Stimulated activated CD8-positive, alpha-beta memory T cell treated with anti-CD3 and anti-CD28 coated beads, Interleukin-4, amount 100 ng/mL, for 1 hour (primary cell): ENCODE data around the gene KPNA3.

Experiments
- DNase-seq, 2 donors: peaks; one replicate each; pipeline ENCODE4 v3.0.0-alpha.2; 2020; ENCODE audit warnings: low read depth in 2 of 2, low spot score in 1 of 2

KPNA3 gene

GRCh38 chr13:49683489-49683888 is 109.0 kb downstream of the KPNA3 start:
- no peak for DNase-seq

DNA sequence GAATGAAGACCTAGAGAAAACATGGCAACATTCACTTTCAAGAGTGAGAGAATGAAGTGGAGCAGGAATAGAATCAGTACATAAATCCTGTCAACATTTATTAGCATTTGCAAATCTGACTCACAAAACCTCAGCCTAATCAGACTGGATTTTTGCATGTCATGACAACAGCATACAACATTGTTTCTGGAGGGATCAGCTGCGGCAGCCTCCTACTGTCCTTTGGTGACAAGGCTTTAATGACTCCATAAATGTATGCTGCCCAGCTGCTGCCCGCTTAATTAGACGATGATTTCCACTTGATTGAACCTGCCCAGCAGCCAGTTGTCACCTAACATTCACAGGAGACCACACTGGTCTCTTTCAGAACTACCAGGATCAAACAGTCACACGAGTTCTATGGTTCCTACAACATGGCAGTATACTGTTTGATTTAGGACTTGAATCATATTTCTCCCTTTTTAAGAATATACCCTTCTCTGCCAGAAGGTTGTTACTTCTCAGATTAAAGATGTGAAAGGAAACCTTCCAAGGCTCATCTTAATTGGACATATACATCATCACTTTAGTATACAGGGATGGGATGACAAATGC is 110.5 kb downstream of the KPNA3 start:
- no peak for DNase-seq

GRCh38 chr13:49679246-49679645 is 113.2 kb downstream of the KPNA3 start:
- DNase-seq = no peak

GRCh38 chr13:49678191-49678914 is 114.1 kb downstream of the KPNA3 start:
- no peak for DNase-seq

DNA sequence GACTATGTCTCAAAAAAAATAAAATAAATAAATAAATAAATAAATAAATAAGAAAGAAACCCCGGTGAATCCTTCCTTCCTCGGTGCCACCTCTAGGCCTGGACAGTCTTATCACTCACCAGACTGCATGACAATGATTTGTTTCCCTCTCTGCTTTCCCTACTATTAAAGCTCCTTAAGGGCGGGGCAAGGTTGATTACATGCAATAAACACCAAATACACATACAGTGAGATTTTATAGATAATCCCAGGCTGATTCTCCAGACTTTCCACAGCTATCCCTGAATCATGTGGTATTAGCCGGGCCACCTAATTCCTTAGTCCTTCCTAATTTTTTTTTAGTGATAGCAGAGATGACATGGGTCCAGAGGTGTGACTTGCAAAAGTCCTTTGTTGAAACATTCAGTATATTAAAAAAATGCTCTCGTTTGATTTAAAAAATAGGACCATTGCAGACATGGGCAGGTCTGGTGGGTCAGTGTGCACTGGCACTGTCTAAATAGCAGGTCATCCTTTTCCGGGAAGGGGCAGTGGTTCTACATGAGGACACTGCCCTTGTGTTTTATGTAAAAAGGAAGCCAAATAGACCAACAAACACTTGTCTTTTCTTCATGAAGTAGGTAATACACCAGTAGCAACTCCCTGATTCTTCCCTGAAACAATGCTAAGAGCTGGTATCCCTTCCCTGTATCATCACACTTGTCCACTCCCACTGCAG is 115.7 kb downstream of the KPNA3 start:
- DNase-seq = no peak

DNA sequence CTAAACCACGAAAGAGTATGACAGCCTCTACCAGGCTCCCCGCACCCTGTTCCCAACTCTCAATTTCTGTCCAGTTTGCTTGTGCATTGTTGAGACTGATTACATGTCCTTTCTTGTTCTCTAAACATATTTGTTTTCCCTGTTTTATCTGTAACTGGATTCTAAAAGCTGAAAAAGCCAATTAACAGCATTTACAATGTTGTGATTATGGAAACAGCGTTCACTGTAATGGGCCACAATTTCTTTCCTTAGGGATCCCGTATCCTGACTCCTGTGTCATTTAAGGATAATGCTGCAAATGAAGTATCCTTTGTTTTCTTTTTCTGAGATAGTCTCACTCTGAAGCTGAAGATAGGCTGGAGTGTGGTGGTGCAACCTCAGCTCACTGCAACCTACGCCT is 121.7 kb downstream of the KPNA3 start:
- DNase-seq = no peak

DNA sequence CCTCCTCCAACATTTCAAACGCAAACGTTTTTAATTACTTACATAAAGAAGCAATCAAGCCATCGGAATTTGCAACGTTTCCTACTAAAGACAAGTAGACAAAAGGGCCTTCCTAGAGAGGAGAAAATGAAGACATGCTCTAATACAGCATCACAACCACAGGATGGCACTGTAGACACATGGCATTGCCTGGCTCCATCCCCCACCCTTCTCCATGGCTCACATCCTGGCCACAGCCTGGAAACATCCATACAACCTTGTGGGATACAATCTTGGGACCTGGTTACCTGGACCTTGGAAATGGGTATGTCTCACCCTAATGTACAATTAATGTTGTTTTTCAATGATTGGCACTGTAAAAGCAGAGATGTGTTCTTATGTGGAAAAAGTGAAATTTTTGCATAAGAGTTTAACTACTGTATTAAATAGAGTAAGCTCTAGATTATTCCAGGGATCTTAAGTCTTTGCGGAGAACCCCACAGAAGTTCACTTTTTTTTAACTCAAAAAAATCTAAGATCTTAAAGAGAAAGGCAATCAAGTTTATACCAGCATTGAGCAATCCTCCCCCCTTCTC is 122.7 kb downstream of the KPNA3 start:
- DNase-seq = no peak

GRCh38 chr13:49667773-49668172 is 124.7 kb downstream of the KPNA3 start:
- no peak for DNase-seq

DNA sequence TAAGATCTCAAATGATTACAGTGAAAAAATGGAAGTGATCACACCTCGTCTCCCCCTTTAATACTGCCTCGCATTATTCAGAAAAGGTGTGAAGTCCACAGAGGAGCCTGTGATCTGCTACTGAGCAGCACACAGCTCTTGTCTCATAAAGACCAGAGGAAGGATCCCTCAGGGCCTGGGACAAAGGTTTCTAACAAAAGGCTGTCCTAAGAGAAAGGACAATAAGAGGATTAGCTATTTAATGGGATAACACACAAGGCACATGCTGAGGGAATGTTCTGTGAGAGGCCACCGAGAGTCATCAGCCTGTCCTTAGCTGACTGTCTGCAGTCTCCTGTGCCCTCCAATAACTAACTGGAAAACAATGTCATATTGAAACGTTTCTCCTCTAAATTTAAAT is 127.9 kb downstream of the KPNA3 start:
- no peak for DNase-seq

GRCh38 chr13:49657241-49657641 is 135.2 kb downstream of the KPNA3 start:
- no peak for DNase-seq

DNA sequence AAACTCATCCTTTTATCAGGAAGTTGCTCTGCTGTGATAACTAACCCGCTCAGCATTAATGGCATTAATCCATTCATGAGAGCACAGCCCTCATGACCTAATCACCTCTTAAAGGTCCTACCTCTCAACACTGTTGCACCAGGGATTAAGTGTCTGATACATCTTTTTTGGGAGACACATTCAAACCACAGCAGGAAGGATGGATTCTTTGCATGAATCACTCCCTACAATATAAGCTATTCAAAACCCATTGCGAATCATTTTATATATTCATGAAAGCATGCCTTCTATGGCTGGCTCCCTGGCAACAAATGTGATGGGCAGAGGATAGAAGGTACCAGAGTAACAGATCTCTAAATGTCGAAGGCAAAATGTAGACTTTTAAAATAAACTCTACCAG is 136.6 kb downstream of the KPNA3 start:
- DNase-seq = no peak

- no peak for DNase-seq
Measured at GRCh38 chr13:49654011-49654410, 138.5 kb downstream of the KPNA3 start.

GRCh38 chr13:49653478-49653877 is 139.0 kb downstream of the KPNA3 start:
- no peak for DNase-seq

GRCh38 chr13:49652355-49653305 is 139.9 kb downstream of the KPNA3 start:
- DNase-seq = no peak

GRCh38 chr13:49651570-49652354 is 140.7 kb downstream of the KPNA3 start:
- no peak for DNase-seq

GRCh38 chr13:49649963-49650312 is 142.5 kb downstream of the KPNA3 start:
- DNase-seq = no peak
